SK-N-SH treated with all-trans-retinoic acid at 6 μM for 48 hours (cell line): ENCODE results near the gene F3.

ENCODE experiments used
- ATAC-seq: fragments of 200-7000 bp; cut with Tn5 transposase; 3 replicates; pipeline ENCODE4 v1.9.1; 2020; ENCODE audit warnings: mild to moderate bottlenecking, moderate library complexity
- ARNTL ChIP-seq: fragments of 450-650 bp; formaldehyde crosslinking; IDR thresholded peaks from 2 replicates; pipeline ENCODE4 v1.5.0; 2020; ENCODE audit warnings: low read depth, mild to moderate bottlenecking, moderate library complexity, borderline replicate concordance
- BACH2 ChIP-seq: fragments of 250-450 bp; sonication (Bioruptor Pico); IDR thresholded peaks from 2 replicates; pipeline ENCODE4 v1.9.0; 2021; ENCODE audit warnings: mild to moderate bottlenecking, borderline replicate concordance
- CREB5 ChIP-seq: fragments of 250-450 bp; sonication (Bioruptor Pico); IDR thresholded peaks from 2 replicates; pipeline ENCODE4 v1.5.1; 2020; ENCODE audit warnings: low read depth, mild to moderate bottlenecking, moderate library complexity
- CSDC2 ChIP-seq: fragments of 250-450 bp; sonication (Bioruptor Pico); IDR thresholded peaks from 2 replicates; pipeline ENCODE4 v1.5.0; 2020; ENCODE audit warnings: mild to moderate bottlenecking, moderate library complexity
- CSRNP3 ChIP-seq: fragments of 250-450 bp; sonication (Bioruptor Pico); IDR thresholded peaks from 2 replicates; pipeline ENCODE4 v1.5.1; 2021; ENCODE audit warnings: mild to moderate bottlenecking, moderate library complexity
- GLIS3 ChIP-seq: fragments of 250-450 bp; sonication (Bioruptor Pico); IDR thresholded peaks from 2 replicates; pipeline ENCODE4 v1.5.0; 2020; ENCODE audit warnings: mild to moderate bottlenecking, moderate library complexity
- ISL1 ChIP-seq: fragments of 250-450 bp; sonication (Bioruptor Pico); IDR thresholded peaks from 2 replicates; pipeline ENCODE4 v2.1.2; 2022; ENCODE audit warnings: mild to moderate bottlenecking, moderate library complexity
- OSR1 ChIP-seq: fragments of 250-450 bp; sonication (Bioruptor Pico); IDR thresholded peaks from 2 replicates; pipeline ENCODE4 v1.8.0; 2022; ENCODE audit warnings: moderate library complexity, mild to moderate bottlenecking, inconsistent platforms
- PATZ1 ChIP-seq: fragments of 250-450 bp; sonication (Bioruptor Pico); IDR thresholded peaks from 2 replicates; pipeline ENCODE4 v1.8.0; 2020; ENCODE audit warnings: mild to moderate bottlenecking, moderate library complexity, borderline replicate concordance
- POU6F1 ChIP-seq: fragments of 250-450 bp; sonication (Bioruptor Pico); IDR thresholded peaks from 2 replicates; pipeline ENCODE4 v1.8.0; 2021; ENCODE audit warnings: low read depth, mild to moderate bottlenecking, moderate library complexity, borderline replicate concordance
- PPARA ChIP-seq: fragments of 250-450 bp; sonication (Bioruptor Pico); IDR thresholded peaks from 2 replicates; pipeline ENCODE4 v1.5.0; 2020; ENCODE audit warnings: mild to moderate bottlenecking, borderline replicate concordance
- RARB ChIP-seq: fragments of 250-450 bp; sonication (Bioruptor Pico); IDR thresholded peaks from 2 replicates; pipeline ENCODE4 v1.8.0; 2021; ENCODE audit warnings: mild to moderate bottlenecking, moderate library complexity
- TCF4 ChIP-seq: fragments of 250-450 bp; sonication (Bioruptor Pico); IDR thresholded peaks from 2 replicates; pipeline ENCODE4 v1.8.0; 2021; ENCODE audit warnings: mild to moderate bottlenecking, moderate library complexity, borderline replicate concordance
- TSHZ2 ChIP-seq: fragments of 250-450 bp; sonication (Bioruptor Pico); IDR thresholded peaks from 2 replicates; pipeline ENCODE4 v1.5.0; 2020; ENCODE audit warnings: mild to moderate bottlenecking, moderate library complexity
- ZFP3 ChIP-seq: fragments of 250-450 bp; sonication (Bioruptor Pico); IDR thresholded peaks from 2 replicates; pipeline ENCODE4 v1.5.0; 2020; ENCODE audit warnings: mild to moderate bottlenecking, moderate library complexity
- ZFP30 ChIP-seq: fragments of 450-650 bp; formaldehyde crosslinking; IDR thresholded peaks from 2 replicates; pipeline ENCODE4 v1.5.0; 2022; ENCODE audit warnings: mild to moderate bottlenecking, moderate library complexity
- ZNF565 ChIP-seq: fragments of 450-650 bp; formaldehyde crosslinking; conservative IDR thresholded peaks from 2 replicates; pipeline ENCODE4 v1.5.0; 2020; ENCODE audit warnings: low read depth, mild to moderate bottlenecking, moderate library complexity
- ZNF70 ChIP-seq: fragments of 450-650 bp; formaldehyde crosslinking; IDR thresholded peaks from 2 replicates; pipeline ENCODE4 v1.5.0; 2020; ENCODE audit warnings: mild to moderate bottlenecking, moderate library complexity

F3 gene

GRCh38 chr1:94554580-94554979 is 13.0 kb upstream of the F3 start (continued):
- no peak for TF ChIP-seq PATZ1 (CRISPR knock-in tag)
- no peak for TF ChIP-seq POU6F1 (CRISPR knock-in tag)
- no peak for TF ChIP-seq GLIS3 (CRISPR knock-in tag)
- TF ChIP-seq PPARA (CRISPR knock-in tag), result no peak
- TF ChIP-seq ZNF70, result no peak
- TF ChIP-seq ZNF565 (CRISPR knock-in tag), result no peak
- TF ChIP-seq OSR1, result no peak
- TF ChIP-seq, all 23 proteins: peak for 0

GRCh38 chr1:94553931-94554330 is 12.4 kb upstream of the F3 start:
- no peak for TF ChIP-seq RARB (CRISPR knock-in tag)
- no peak for TF ChIP-seq CSDC2 (CRISPR knock-in tag)
- no peak for TF ChIP-seq ARNTL (CRISPR knock-in tag)
- TF ChIP-seq ZFP30 (CRISPR knock-in tag), result no peak
- peak; percentile 53 for ATAC-seq

GRCh38 chr1:94553323-94553730 is 11.8 kb upstream of the F3 start:
- peak; percentile 56 for ATAC-seq
- TF ChIP-seq TCF4 (CRISPR knock-in tag) (no peak), PATZ1 (CRISPR knock-in tag) (no peak), ARNTL (CRISPR knock-in tag) (no peak), PPARA (CRISPR knock-in tag) (no peak), CREB5 (CRISPR knock-in tag) (no peak), ZFP3 (CRISPR knock-in tag) (no peak), GLIS3 (CRISPR knock-in tag) (no peak), ISL1 (no peak), ZNF70 (no peak), POU6F1 (CRISPR knock-in tag) (no peak), CSRNP3 (CRISPR knock-in tag) (no peak), ZNF565 (CRISPR knock-in tag) (no peak), RARB (CRISPR knock-in tag) (no peak), BACH2 (CRISPR knock-in tag) (no peak), TSHZ2 (CRISPR knock-in tag) (no peak), OSR1 (no peak)
